ENCODE data around the gene ANXA9.

ANXA9 gene

GRCh38 chr1:150969626-150970025 lies 12.5 kb upstream of the ANXA9 start:
- no peak for TF ChIP-seq BACH2 (CRISPR knock-in tag; IDR thresholded peaks at IDR 0.05; ENCODE audit: borderline replicate concordance)
- TF ChIP-seq ZNF70 (CRISPR knock-in tag; IDR thresholded peaks at IDR 0.05): no peak
- no peak for TF ChIP-seq ZFP3 (CRISPR knock-in tag; IDR thresholded peaks at IDR 0.05)
- TF ChIP-seq ISL1 (CRISPR knock-in tag; IDR thresholded peaks at IDR 0.05): no peak
- no peak for TF ChIP-seq OSR1 (CRISPR knock-in tag; IDR thresholded peaks at IDR 0.05)
- no peak for TF ChIP-seq TCF4 (CRISPR knock-in tag; IDR thresholded peaks at IDR 0.05; ENCODE audit: borderline replicate concordance)
- no peak for TF ChIP-seq TOX (CRISPR knock-in tag; IDR thresholded peaks at IDR 0.05; ENCODE audit: borderline replicate concordance)
- no peak for TF ChIP-seq POU6F1 (CRISPR knock-in tag; IDR thresholded peaks at IDR 0.05; ENCODE audit: borderline replicate concordance, low read depth)
- no peak for TF ChIP-seq SNAI2 (CRISPR knock-in tag; IDR thresholded peaks at IDR 0.05)
- TF ChIP-seq ZC3H10 (CRISPR knock-in tag; IDR thresholded peaks at IDR 0.05): no peak
- no peak for TF ChIP-seq GLIS3 (CRISPR knock-in tag; IDR thresholded peaks at IDR 0.05)
- TF ChIP-seq CREB5 (CRISPR knock-in tag; IDR thresholded peaks at IDR 0.05; ENCODE audit: low read depth): no peak
- ATAC-seq: no peak

- ATAC-seq: no peak
- TF ChIP-seq PATZ1 (CRISPR knock-in tag; IDR thresholded peaks at IDR 0.05; ENCODE audit: borderline replicate concordance) (no peak), CSRNP3 (CRISPR knock-in tag; IDR thresholded peaks at IDR 0.05) (no peak), ZNF8 (CRISPR knock-in tag; IDR thresholded peaks at IDR 0.05) (no peak), GLIS3 (CRISPR knock-in tag; IDR thresholded peaks at IDR 0.05) (no peak), ZNF565 (CRISPR knock-in tag; conservative IDR thresholded peaks at IDR 0.05; ENCODE audit: low read depth) (no peak), SNAI2 (CRISPR knock-in tag; IDR thresholded peaks at IDR 0.05) (no peak), BACH2 (CRISPR knock-in tag; IDR thresholded peaks at IDR 0.05; ENCODE audit: borderline replicate concordance) (no peak), ZFP30 (CRISPR knock-in tag; IDR thresholded peaks at IDR 0.05) (no peak), ISL1 (CRISPR knock-in tag; IDR thresholded peaks at IDR 0.05) (no peak), ESRRG (CRISPR knock-in tag; IDR thresholded peaks at IDR 0.05) (no peak), TCF4 (CRISPR knock-in tag; IDR thresholded peaks at IDR 0.05; ENCODE audit: borderline replicate concordance) (no peak), RARB (CRISPR knock-in tag; IDR thresholded peaks at IDR 0.05) (no peak), ARNTL (CRISPR knock-in tag; IDR thresholded peaks at IDR 0.05; ENCODE audit: borderline replicate concordance, low read depth) (no peak), CSDC2 (CRISPR knock-in tag; IDR thresholded peaks at IDR 0.05) (no peak), ZFP3 (CRISPR knock-in tag; IDR thresholded peaks at IDR 0.05) (no peak)
Observed at GRCh38 chr1:150970808-150971582, 11.1 kb upstream of the ANXA9 start.

- ATAC-seq: no peak
Observed at GRCh38 chr1:150971583-150972416, 10.3 kb upstream of the ANXA9 start.

More at GRCh38 chr1:150971583-150972416, 10.3 kb upstream of the ANXA9 start:
- no peak for TF ChIP-seq TCF4 (CRISPR knock-in tag; IDR thresholded peaks at IDR 0.05; ENCODE audit: borderline replicate concordance)
- TF ChIP-seq POU6F1 (CRISPR knock-in tag; IDR thresholded peaks at IDR 0.05; ENCODE audit: borderline replicate concordance, low read depth): no peak
- TF ChIP-seq ARNTL (CRISPR knock-in tag; IDR thresholded peaks at IDR 0.05; ENCODE audit: borderline replicate concordance, low read depth): no peak
- no peak for TF ChIP-seq ZFP3 (CRISPR knock-in tag; IDR thresholded peaks at IDR 0.05)
- TF ChIP-seq CREB5 (CRISPR knock-in tag; IDR thresholded peaks at IDR 0.05; ENCODE audit: low read depth): no peak
- no peak for TF ChIP-seq OSR1 (CRISPR knock-in tag; IDR thresholded peaks at IDR 0.05)
- no peak for TF ChIP-seq ISL1 (CRISPR knock-in tag; IDR thresholded peaks at IDR 0.05)
- no peak for TF ChIP-seq ZNF70 (CRISPR knock-in tag; IDR thresholded peaks at IDR 0.05)
- no peak for TF ChIP-seq ZNF565 (CRISPR knock-in tag; conservative IDR thresholded peaks at IDR 0.05; ENCODE audit: low read depth)
